Heart left ventricle (tissue), 13 donors: Measurements from ENCODE around the gene ATF7.

Experiments used
- CTCF ChIP-seq, 12 donors: fragments of 200-600 bp; sonication (generic) in 4 of 12; IDR thresholded peaks; one replicate each; pipeline versions ENCODE4 v1.5.0 to v1.8.0; 2018 to 2022; ENCODE audit warnings: antibody characterized with exemption in 12 of 12, mild to moderate bottlenecking in 5 of 12
- POLR2A ChIP-seq, 2 donors: fragments of 450-650 bp; IDR thresholded peaks; one replicate each; pipeline ENCODE4 v1.6.1; 2017; ENCODE audit warnings: antibody characterized with exemption in 2 of 2, mild to moderate bottlenecking in 2 of 2, moderate library complexity in 2 of 2
- donor health status: ischemic (EF 13 %, LVEDD 7.1; RV severe dilation, severe dysfunction).
- donor health status: DM: no; HTN: yes; CAD: no.
- donor health status: DM: no; HTN: no; CAD: no.
- donor health status: ischemic (EF 25% LVEDD 6.9; RV normal size, moderate dysfunction).
- donor health status: ischemic (EF 25% LVEDD 5.7; RV mildly dilated, moderate dysfunction).
- donor health status: ischemic (EF 35%, LVEDD 5.7; RV mildly dilated, moderate dysfunction).
- donor health status: nonischemic (EF 11% LVEDD 7.7; RV severe dilation, severe dysfunction).
- donor health status: DM: yes; HTN: yes; CAD: no.
- donor health status: PGD.
- donor health status: ischemic (EF 29% LVEDD 5.4; RV normal size, mild dysfunction).
- donor health status: nonischemic (EF 23%, LVEDD 6.1; RV moderate dilation, normal function).

GRCh38 chr12:53603804-53604203 is 22.4 kb downstream of the ATF7 start:
- TF ChIP-seq CTCF (IDR thresholded peaks at IDR 0.05): no peak
- TF ChIP-seq POLR2A (IDR thresholded peaks at IDR 0.05): no peak
